Liver (tissue), 9 donors: ENCODE data around the gene SPSB2. TPM values are rescaled to one million over a fixed set of nuclear protein-coding genes. Genes with fewer than 3 reads are reported as not detected.

Experiments
- DNase-seq: peaks from one replicate; pipeline ENCODE4 v3.0.0-alpha.2; 2017; ENCODE audit warnings: low spot score
- H3K27ac ChIP-seq, 2 donors: one replicate each; pipeline ENCODE4 v1.7.0; 2013; ENCODE audit warnings: inconsistent platforms in 2 of 2, low read length in 2 of 2, control low read depth in 1 of 2, low read depth in 1 of 2, mild to moderate bottlenecking in 1 of 2
- H3K27me3 ChIP-seq, 4 donors: one replicate each; pipeline versions ENCODE4 v1.6.1 to v1.7.0; 2013; ENCODE audit warnings: low read length in 3 of 4, inconsistent platforms in 1 of 4, mild to moderate bottlenecking in 1 of 4, moderate library complexity in 1 of 4; ENCODE audit not compliant: control insufficient read depth in 4 of 4, insufficient read depth in 4 of 4
- H3K36me3 ChIP-seq, 4 donors: one replicate each; pipeline versions ENCODE4 v1.6.1 to v1.7.0; 2013; ENCODE audit warnings: low read length in 3 of 4, mild to moderate bottlenecking in 3 of 4, low read depth in 1 of 4, moderate library complexity in 1 of 4; ENCODE audit not compliant: control insufficient read depth in 4 of 4, insufficient read depth in 3 of 4
- H3K4me1 ChIP-seq, 4 donors: one replicate each; pipeline versions ENCODE4 v1.6.1 to v1.7.0; 2013; ENCODE audit warnings: low read length in 3 of 4, mild to moderate bottlenecking in 3 of 4, moderate library complexity in 1 of 4; ENCODE audit not compliant: control insufficient read depth in 4 of 4, insufficient read depth in 4 of 4
- H3K4me3 ChIP-seq, 3 donors: one replicate each; pipeline versions ENCODE4 v1.6.1 to v1.7.0; 2013; ENCODE audit warnings: low read length in 3 of 3, control low read depth in 1 of 3, low read depth in 1 of 3, mild to moderate bottlenecking in 1 of 3
- H3K9ac ChIP-seq, 2 donors: one replicate each; pipeline ENCODE4 v1.7.0; 2013; ENCODE audit warnings: low read length in 2 of 2, mild to moderate bottlenecking in 2 of 2, moderate library complexity in 2 of 2, control low read depth in 1 of 2, low read depth in 1 of 2
- H3K9me3 ChIP-seq, 4 donors: one replicate each; pipeline versions ENCODE4 v1.6.1 to v1.7.0; 2013; ENCODE audit warnings: low read length in 3 of 4; ENCODE audit not compliant: control insufficient read depth in 4 of 4
- EGR1 ChIP-seq, 2 donors: IDR thresholded peaks; 2 replicates each; pipeline ENCODE4 v1.6.1; 2016 to 2018; ENCODE audit warnings: antibody characterized with exemption in 2 of 2, low read depth in 2 of 2
- FOXA1 ChIP-seq: IDR thresholded peaks from 2 replicates; pipeline ENCODE4 v1.6.1; 2016; ENCODE audit warnings: antibody characterized with exemption
- FOXA2 ChIP-seq: IDR thresholded peaks from 2 replicates; pipeline ENCODE4 v1.6.1; 2016; ENCODE audit warnings: antibody characterized with exemption
- GABPA ChIP-seq, 2 donors: IDR thresholded peaks in 1 of 2; conservative IDR thresholded peaks in 1 of 2; 2 replicates each; pipeline ENCODE4 v1.6.1; 2016; ENCODE audit warnings: antibody characterized with exemption in 2 of 2, mild to moderate bottlenecking in 1 of 2, moderate library complexity in 1 of 2
- HNF4A ChIP-seq, 2 donors: conservative IDR thresholded peaks; 2 replicates each; pipeline ENCODE4 v1.6.1; 2016; ENCODE audit warnings: antibody characterized with exemption in 2 of 2, mild to moderate bottlenecking in 2 of 2
- HNF4G ChIP-seq: IDR thresholded peaks from 2 replicates; pipeline ENCODE4 v1.6.1; 2016; ENCODE audit warnings: antibody characterized with exemption
- JUND ChIP-seq, 2 donors: IDR thresholded peaks; 2 replicates each; pipeline ENCODE4 v1.6.1; 2016; ENCODE audit warnings: antibody characterized with exemption in 2 of 2
- NR2F2 ChIP-seq: IDR thresholded peaks from 2 replicates; pipeline ENCODE4 v1.6.1; 2016; ENCODE audit warnings: antibody characterized with exemption
- RAD21 ChIP-seq, 2 donors: IDR thresholded peaks; 2 replicates each; pipeline ENCODE4 v1.6.1; 2016; ENCODE audit warnings: antibody characterized with exemption in 2 of 2, mild to moderate bottlenecking in 2 of 2
- RXRA ChIP-seq, 2 donors: IDR thresholded peaks; 2 replicates each; pipeline ENCODE4 v1.6.1; 2017 to 2018; ENCODE audit warnings: antibody characterized with exemption in 2 of 2, mild to moderate bottlenecking in 1 of 2
- SP1 ChIP-seq: IDR thresholded peaks from 2 replicates; pipeline ENCODE4 v1.6.1; 2018; ENCODE audit warnings: antibody characterized with exemption, mild to moderate bottlenecking
- TAF1 ChIP-seq: conservative IDR thresholded peaks from 2 replicates; pipeline ENCODE4 v1.6.1; 2016; ENCODE audit warnings: antibody characterized with exemption, mild to moderate bottlenecking
- YY1 ChIP-seq: IDR thresholded peaks from 2 replicates; pipeline ENCODE4 v1.6.1; 2016; ENCODE audit warnings: antibody characterized with exemption, mild to moderate bottlenecking
- WGBS: extraction: QIAGEN DNeasy Blood & Tissue Kit; methylation state at CpG from one replicate; pipeline ENCODE4 v1.1.7; 2013; 5-methylcytosine and 5-hydroxymethylcytosine counted together
- polyA plus RNA-seq, 2 donors: library from polyadenylated mRNA; stranded (reverse) in 1 of 2; unstranded in 1 of 2; fragments of 200-250 nt in 1 of 2; fragments of >200 nt in 1 of 2; fragmentation: Nextera tagmentation in 1 of 2; extraction: Ambion mirVana in 1 of 2; gene quantifications; one replicate each; pipeline versions ENCODE4 v1.2.1 to v1.2.3, GENCODE V29; 2013 to 2015
- total RNA-seq, 2 donors: library from RNA; depleted of rRNA; stranded (reverse); fragments of >200 nt; gene quantifications; one replicate each; pipeline ENCODE4 v1.2.3, GENCODE V29; 2014
- TF ChIP-seq, protein P1 (sequence below): IDR thresholded peaks from 2 replicates; pipeline ENCODE4 v1.6.1; 2016; ENCODE audit warnings: antibody characterized with exemption
- TF ChIP-seq, protein P2 (sequence below): IDR thresholded peaks from 2 replicates; pipeline ENCODE4 v1.6.1; 2016; ENCODE audit warnings: antibody characterized with exemption
- TF ChIP-seq, protein P3 (sequence below): IDR thresholded peaks from 2 replicates; pipeline ENCODE4 v1.6.1; 2016; ENCODE audit warnings: antibody characterized with exemption
- TF ChIP-seq, protein P4 (sequence below): fragments of 150-350 bp; IDR thresholded peaks from 2 replicates; pipeline ENCODE4 v1.5.1; 2017; ENCODE audit warnings: improper control_type of control experiment, low read depth, low read length; ENCODE audit not compliant: missing input control
- TF ChIP-seq, protein P5 (sequence below): IDR thresholded peaks from 2 replicates; pipeline ENCODE4 v1.6.1; 2016; ENCODE audit warnings: antibody characterized with exemption, mild to moderate bottlenecking
- donor health status: healthy.
- donor health status: healthy.
- donor health status: healthy.
- donor health status: healthy.
- donor health status: healthy.

The SPSB2 gene
- total and polyA plus RNA-seq, 4 donors: 3.2 to 4.6 (median 4.1) TPM

DNA sequence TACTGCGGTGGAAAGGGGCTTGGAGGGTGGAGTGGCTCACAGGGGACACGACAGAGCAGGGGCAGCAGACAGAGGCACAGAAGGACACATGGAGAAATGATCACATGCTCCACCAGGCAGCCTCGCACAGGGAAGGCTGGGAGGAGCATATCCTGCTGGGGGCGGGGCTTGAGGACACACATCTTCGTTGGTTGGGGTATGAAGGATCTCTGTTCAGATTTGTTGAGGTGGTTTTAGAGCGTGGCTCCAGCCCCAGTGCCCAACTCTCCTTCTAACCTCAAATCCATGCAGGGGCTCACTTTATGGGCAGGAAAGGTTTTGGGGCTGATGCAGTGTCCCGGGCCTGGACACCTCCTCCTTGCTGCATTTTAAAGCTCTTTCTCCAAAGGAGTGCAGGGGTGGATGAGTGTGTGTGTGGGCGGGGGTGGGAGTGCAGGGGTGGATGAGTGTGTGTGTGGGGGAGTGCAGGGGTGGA is 45.6 kb downstream of the SPSB2 start:
- no peaks in the 10 kb centered on the region for H3K36me3 ChIP-seq
- DNase-seq: no peak
- H3K27ac ChIP-seq: no peak overlapping the region
- TF ChIP-seq YY1: no peak
- TF ChIP-seq, protein P1, sequence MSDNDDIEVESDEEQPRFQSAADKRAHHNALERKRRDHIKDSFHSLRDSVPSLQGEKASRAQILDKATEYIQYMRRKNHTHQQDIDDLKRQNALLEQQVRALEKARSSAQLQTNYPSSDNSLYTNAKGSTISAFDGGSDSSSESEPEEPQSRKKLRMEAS: no peak
- TF ChIP-seq FOXA1: no peak
- TF ChIP-seq JUND (IDR thresholded peaks at IDR 0.05): no peak
- TF ChIP-seq, protein P2, sequence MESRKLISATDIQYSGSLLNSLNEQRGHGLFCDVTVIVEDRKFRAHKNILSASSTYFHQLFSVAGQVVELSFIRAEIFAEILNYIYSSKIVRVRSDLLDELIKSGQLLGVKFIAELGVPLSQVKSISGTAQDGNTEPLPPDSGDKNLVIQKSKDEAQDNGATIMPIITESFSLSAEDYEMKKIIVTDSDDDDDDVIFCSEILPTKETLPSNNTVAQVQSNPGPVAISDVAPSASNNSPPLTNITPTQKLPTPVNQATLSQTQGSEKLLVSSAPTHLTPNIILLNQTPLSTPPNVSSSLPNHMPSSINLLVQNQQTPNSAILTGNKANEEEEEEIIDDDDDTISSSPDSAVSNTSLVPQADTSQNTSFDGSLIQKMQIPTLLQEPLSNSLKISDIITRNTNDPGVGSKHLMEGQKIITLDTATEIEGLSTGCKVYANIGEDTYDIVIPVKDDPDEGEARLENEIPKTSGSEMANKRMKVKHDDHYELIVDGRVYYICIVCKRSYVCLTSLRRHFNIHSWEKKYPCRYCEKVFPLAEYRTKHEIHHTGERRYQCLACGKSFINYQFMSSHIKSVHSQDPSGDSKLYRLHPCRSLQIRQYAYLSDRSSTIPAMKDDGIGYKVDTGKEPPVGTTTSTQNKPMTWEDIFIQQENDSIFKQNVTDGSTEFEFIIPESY: no peak
- no peak for TF ChIP-seq EGR1 (IDR thresholded peaks at IDR 0.05; ENCODE audit: low read depth in 2 of 2)
- no peak for TF ChIP-seq FOXA2
- TF ChIP-seq TAF1: no peak
- TF ChIP-seq, protein P3, sequence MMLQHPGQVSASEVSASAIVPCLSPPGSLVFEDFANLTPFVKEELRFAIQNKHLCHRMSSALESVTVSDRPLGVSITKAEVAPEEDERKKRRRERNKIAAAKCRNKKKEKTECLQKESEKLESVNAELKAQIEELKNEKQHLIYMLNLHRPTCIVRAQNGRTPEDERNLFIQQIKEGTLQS: no peak
- TF ChIP-seq SP1: no peak
- no peak for TF ChIP-seq GABPA (IDR thresholded peaks at IDR 0.05 in 1 of 2, conservative IDR thresholded peaks at IDR 0.05 in 1 of 2)
- TF ChIP-seq RXRA (IDR thresholded peaks at IDR 0.05): no peak
- no peak overlapping the region for H3K9ac ChIP-seq
- 22% methylated on average over 8 of the region's 8 CpGs for WGBS
- peaks cover 5 to 18% (median 12%) of the 10 kb centered on the region in 4 donors for H3K4me1 ChIP-seq
- H3K27me3 ChIP-seq: peaks cover 0 to 2% (median 0%) of the 10 kb centered on the region in 4 donors
- H3K4me3 ChIP-seq: no peak overlapping the region
- no peaks in the 10 kb centered on the region for H3K9me3 ChIP-seq

DNA sequence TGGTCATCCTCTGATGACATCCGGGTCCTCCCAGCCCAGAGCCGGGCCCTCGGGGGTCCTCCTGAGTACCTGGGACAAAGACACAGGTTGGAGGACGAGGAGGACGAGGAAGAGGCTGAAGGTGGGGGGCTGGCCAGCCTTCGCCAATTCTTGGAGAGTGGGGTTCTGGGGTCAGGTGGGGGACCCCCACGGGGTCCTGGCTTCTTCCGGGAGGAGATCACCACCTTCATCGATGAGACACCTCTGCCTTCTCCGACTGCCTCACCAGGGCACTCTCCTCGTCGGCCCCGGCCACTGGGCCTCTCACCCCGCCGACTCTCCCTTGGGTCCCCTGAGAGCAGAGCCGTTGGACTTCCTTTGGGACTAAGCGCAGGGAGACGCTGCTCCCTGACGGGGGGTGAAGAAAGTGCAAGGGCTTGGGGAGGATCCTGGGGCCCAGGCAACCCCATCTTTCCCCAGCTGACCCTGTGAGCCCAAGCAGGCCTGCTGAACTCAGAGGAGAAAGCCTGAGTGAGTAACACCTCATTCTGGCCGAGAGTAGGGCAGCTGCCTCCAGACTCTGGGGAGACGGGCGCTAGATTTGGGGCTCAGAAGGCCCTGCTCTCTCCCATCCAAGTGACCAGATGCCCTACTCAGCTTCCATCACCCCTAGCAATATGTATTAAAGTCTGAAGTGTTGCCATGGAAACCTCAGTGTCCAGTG is 46.2 kb downstream of the SPSB2 start:
- no peak for DNase-seq
- no peak overlapping the region for H3K4me3 ChIP-seq

More for the DNA sequence above, 46.2 kb downstream of the SPSB2 start:
- H3K36me3 ChIP-seq: no peaks in the 10 kb centered on the region
- H3K9ac ChIP-seq: no peak overlapping the region
- peaks cover 0 to 2% (median 0%) of the 10 kb centered on the region in 4 donors for H3K27me3 ChIP-seq
- H3K27ac ChIP-seq: no peak overlapping the region
- peaks cover 5 to 24% (median 14%) of the 10 kb centered on the region in 4 donors for H3K4me1 ChIP-seq
- no peaks in the 10 kb centered on the region for H3K9me3 ChIP-seq
- WGBS: 84% methylated on average over 22 of the region's 22 CpGs
- TF ChIP-seq, protein P3: no peak
- TF ChIP-seq RAD21 (IDR thresholded peaks at IDR 0.05) (no peak), TAF1 (no peak), YY1 (no peak), HNF4A (conservative IDR thresholded peaks at IDR 0.05) (no peak), RXRA (IDR thresholded peaks at IDR 0.05) (no peak), FOXA2 (no peak), SP1 (no peak), GABPA (IDR thresholded peaks at IDR 0.05 in 1 of 2, conservative IDR thresholded peaks at IDR 0.05 in 1 of 2) (no peak), HNF4G (no peak), FOXA1 (no peak), EGR1 (IDR thresholded peaks at IDR 0.05; ENCODE audit: low read depth in 2 of 2) (no peak), NR2F2 (no peak), JUND (IDR thresholded peaks at IDR 0.05) (no peak)
- TF ChIP-seq, protein P2: no peak
- TF ChIP-seq, protein P4, sequence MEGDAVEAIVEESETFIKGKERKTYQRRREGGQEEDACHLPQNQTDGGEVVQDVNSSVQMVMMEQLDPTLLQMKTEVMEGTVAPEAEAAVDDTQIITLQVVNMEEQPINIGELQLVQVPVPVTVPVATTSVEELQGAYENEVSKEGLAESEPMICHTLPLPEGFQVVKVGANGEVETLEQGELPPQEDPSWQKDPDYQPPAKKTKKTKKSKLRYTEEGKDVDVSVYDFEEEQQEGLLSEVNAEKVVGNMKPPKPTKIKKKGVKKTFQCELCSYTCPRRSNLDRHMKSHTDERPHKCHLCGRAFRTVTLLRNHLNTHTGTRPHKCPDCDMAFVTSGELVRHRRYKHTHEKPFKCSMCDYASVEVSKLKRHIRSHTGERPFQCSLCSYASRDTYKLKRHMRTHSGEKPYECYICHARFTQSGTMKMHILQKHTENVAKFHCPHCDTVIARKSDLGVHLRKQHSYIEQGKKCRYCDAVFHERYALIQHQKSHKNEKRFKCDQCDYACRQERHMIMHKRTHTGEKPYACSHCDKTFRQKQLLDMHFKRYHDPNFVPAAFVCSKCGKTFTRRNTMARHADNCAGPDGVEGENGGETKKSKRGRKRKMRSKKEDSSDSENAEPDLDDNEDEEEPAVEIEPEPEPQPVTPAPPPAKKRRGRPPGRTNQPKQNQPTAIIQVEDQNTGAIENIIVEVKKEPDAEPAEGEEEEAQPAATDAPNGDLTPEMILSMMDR: no peak
- TF ChIP-seq, protein P5, sequence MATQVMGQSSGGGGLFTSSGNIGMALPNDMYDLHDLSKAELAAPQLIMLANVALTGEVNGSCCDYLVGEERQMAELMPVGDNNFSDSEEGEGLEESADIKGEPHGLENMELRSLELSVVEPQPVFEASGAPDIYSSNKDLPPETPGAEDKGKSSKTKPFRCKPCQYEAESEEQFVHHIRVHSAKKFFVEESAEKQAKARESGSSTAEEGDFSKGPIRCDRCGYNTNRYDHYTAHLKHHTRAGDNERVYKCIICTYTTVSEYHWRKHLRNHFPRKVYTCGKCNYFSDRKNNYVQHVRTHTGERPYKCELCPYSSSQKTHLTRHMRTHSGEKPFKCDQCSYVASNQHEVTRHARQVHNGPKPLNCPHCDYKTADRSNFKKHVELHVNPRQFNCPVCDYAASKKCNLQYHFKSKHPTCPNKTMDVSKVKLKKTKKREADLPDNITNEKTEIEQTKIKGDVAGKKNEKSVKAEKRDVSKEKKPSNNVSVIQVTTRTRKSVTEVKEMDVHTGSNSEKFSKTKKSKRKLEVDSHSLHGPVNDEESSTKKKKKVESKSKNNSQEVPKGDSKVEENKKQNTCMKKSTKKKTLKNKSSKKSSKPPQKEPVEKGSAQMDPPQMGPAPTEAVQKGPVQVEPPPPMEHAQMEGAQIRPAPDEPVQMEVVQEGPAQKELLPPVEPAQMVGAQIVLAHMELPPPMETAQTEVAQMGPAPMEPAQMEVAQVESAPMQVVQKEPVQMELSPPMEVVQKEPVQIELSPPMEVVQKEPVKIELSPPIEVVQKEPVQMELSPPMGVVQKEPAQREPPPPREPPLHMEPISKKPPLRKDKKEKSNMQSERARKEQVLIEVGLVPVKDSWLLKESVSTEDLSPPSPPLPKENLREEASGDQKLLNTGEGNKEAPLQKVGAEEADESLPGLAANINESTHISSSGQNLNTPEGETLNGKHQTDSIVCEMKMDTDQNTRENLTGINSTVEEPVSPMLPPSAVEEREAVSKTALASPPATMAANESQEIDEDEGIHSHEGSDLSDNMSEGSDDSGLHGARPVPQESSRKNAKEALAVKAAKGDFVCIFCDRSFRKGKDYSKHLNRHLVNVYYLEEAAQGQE: no peak
